HG02763 (cell line): ENCODE data around the gene MINDY2.
"Not testable (repeated sequence)": the region's sequence is repeated elsewhere in the genome, so short reads cannot be mapped to it uniquely, and the experiment has no call there.

ENCODE experiments used
- ATAC-seq: cut with Tn5 transposase; IDR thresholded peaks from one replicate; pipeline ENCODE4 v1.9.1; 2021; ENCODE audit warnings: mild to moderate bottlenecking, moderate library complexity; ENCODE audit not compliant: unreplicated experiment

MINDY2 gene

GRCh38 chr15:58752716-58753115 lies 18.4 kb upstream of the MINDY2 start:
- ATAC-seq = no peak

DNA sequence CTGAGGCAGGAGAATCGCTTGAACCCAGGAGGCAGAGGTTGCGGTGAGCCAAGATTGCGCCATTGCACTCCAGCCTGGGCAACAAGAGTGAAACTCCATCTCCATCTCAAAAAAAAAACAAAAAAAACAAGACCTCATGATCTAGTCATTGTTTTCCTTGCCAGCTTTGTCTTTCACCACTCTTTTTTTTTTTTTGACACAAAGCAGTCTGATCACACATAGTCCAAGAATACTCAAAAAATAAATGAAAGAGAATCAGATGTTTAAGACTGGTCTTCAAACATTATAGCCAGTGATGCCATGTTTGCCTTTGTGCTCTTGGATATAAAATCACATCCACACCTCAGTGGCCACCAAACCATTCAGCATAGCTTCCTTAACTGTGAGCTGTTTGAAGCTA lies 15.8 kb upstream of the MINDY2 start:
- ATAC-seq = no peak

- ATAC-seq = no peak
Measured at GRCh38 chr15:58755956-58756355, 15.1 kb upstream of the MINDY2 start.

DNA sequence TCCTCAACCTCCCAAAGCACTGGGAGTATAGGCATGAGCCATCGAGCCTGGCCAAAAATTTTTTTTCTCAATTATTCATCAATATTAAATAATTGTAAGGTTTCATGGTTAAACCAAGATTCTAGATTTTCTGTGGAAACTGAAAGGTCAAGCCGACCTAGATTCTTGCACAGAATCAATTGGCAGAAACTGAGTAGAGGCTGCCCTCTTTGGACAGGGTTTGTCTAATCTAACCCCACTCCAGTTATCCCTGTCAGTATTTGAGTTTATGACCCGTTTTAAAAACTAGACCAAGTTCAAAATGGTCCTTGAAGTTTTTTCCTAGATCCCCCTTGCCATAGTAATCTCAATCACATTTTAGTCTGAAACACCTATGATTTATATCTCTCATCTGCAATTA lies 13.0 kb upstream of the MINDY2 start:
- ATAC-seq = no peak

DNA sequence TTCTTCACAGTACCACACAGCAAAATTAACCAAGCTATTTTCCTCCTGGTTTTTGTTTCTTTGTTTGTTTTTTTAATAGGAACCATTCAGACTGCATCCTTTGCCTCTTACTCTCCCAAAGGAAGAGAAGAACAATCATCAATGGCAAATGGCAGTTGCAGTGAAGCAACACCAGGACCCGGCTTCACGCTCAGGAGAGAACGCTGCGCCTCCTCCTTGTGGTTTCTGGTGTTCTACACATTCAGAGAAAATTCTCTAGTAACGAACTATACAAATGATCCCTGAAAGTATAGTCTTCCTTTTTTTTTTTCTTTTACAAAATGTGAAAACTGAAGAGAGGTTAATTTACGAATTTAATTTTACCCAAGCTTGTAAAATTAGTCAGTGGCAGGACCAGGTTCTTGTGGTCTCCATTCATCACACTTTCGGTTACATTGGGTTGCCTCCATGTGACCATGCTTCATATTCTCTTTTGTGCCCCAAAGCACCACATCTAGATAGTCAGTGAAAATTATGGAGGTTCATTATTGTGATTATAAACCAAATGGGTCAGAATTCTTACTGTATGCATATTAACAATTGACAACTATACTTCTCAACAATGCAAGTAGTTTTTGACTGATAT lies 10.6 kb upstream of the MINDY2 start:
- no peak for ATAC-seq

- ATAC-seq = no peak
Measured at GRCh38 chr15:58761010-58761388, 10.1 kb upstream of the MINDY2 start.

GRCh38 chr15:58762285-58762684 lies 8.8 kb upstream of the MINDY2 start:
- no peak for ATAC-seq

DNA sequence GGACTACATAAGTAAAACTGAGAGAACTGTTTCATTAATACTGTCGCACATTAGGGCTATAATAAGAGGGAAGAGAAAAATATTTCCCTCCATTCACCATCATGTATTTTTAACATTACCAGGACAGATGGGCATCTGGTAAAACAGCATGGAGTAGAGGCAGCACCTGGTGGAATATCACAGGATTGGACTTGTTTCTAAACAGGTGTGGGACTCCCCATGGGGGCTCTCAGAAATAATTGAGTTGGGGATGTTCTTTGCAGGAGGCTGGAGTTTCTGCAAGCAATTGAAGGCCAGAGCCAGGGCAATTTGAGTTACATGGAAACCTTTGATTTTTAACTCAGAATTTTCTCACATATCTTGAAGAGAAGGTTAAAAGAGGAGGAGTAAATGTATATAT lies 8.4 kb upstream of the MINDY2 start:
- no peak for ATAC-seq

- ATAC-seq = no peak
Measured at GRCh38 chr15:58764468-58764867, 6.6 kb upstream of the MINDY2 start.

GRCh38 chr15:58766290-58766689 lies 4.8 kb upstream of the MINDY2 start:
- no peak for ATAC-seq

- not testable (repeated sequence) for ATAC-seq
Measured at GRCh38 chr15:58768601-58769004, 2.5 kb upstream of the MINDY2 start.

GRCh38 chr15:58770519-58770856 lies 614 bp upstream of the MINDY2 start:
- peak; percentile 12 for ATAC-seq

GRCh38 chr15:58771621-58772250 lies 634 bp downstream of the MINDY2 start:
- peak; percentile 1 for ATAC-seq

GRCh38 chr15:58773024-58773423 lies 1.9 kb downstream of the MINDY2 start:
- no peak for ATAC-seq

GRCh38 chr15:58775402-58775801 lies 4.3 kb downstream of the MINDY2 start:
- ATAC-seq = no peak

GRCh38 chr15:58777107-58777506 lies 6.0 kb downstream of the MINDY2 start:
- peak; percentile 67 for ATAC-seq

- ATAC-seq = no peak
Measured at GRCh38 chr15:58779554-58779953, 8.5 kb downstream of the MINDY2 start.

DNA sequence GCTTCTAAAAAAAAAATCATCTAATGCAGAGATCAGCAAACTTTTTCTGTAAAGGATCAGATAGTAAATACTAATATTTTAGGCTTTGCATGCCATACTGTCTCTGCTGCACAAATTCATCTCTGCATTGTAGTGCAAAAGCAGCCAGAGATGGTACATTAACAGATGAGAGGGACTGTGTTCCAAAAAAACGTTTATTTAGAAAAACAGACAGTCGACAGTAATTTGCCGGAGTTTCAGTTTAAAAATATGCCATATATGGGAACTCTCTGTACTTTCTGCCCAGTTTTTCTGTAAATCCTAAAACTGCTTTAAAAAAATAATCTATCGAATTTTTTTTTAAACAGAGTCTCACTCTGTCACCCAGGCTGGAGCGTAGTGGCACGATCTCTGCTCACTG lies 14.3 kb downstream of the MINDY2 start:
- ATAC-seq = no peak

DNA sequence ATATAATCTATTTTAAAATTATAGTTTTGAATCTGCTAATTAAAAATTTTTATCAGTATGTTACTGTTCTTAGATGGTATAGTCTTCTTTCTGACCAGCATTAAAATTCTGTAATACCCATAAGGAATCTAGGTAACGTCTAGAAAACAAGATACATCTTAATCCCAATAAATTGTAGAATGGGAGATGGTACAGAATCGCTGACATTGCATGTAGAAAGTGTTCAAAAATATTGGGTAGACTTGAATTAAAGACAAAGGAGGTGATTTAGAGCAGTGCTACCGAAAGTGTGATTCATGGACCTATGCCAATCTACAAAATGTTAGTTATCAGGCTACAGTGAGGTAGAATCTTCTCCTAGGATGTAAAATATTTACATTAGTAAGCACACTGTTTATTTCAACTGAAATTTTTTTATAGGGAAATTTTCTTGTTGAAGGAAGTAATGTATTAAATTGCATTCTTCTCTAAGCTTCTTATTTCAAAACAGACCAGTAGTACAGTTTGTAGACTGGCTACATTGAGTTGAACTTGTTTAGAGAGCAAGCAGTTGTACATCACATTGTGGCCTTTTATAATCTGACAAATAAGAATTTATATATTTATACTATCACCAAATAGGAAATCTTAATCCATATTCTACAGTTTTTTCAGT lies 17.1 kb downstream of the MINDY2 start:
- ATAC-seq = no peak

- no peak for ATAC-seq
Measured at GRCh38 chr15:58793862-58794261, 22.8 kb downstream of the MINDY2 start.

- no peak for ATAC-seq
Measured at GRCh38 chr15:58795825-58796224, 24.7 kb downstream of the MINDY2 start.

GRCh38 chr15:58797505-58797904 lies 26.4 kb downstream of the MINDY2 start:
- no peak for ATAC-seq

GRCh38 chr15:58805095-58805494 lies 34.0 kb downstream of the MINDY2 start:
- ATAC-seq = no peak
